ENCODE data around the gene PRR15L.
"Not testable (repeated sequence)": the region's sequence is repeated elsewhere in the genome, so short reads cannot be mapped to it uniquely, and the experiment has no call there.

PRR15L gene

GRCh38 chr17:47994724-47995123 lies 37.0 kb upstream of the PRR15L start:
- TF ChIP-seq CTCF (IDR thresholded peaks at IDR 0.05; ENCODE audit: low read depth, low read length), result no peak
- no peak for DNase-seq (ENCODE audit: extremely low read depth, low read depth)

DNA sequence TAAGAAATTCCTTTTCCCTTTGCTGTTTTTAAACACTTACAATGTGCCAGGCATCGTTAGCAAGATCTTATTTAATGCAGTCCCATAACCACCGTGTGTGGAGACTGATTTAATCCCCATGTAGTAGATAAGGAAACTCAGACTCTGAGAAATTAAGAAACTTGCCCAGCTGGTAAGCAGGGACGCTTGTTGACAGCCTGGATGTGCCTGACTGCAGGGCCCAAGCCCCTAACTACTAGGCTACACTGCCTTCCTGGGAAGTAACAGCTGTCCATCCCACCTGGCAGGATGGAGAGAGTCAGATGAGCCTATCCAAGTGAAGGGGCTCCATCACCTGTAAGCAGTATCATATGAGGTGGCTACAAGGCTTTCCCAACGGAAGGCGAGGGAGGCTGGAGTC lies 36.3 kb upstream of the PRR15L start:
- no peak for TF ChIP-seq CTCF (IDR thresholded peaks at IDR 0.05; ENCODE audit: low read depth, low read length)
- DNase-seq (ENCODE audit: extremely low read depth, low read depth), result no peak

- TF ChIP-seq CTCF (IDR thresholded peaks at IDR 0.05; ENCODE audit: low read depth, low read length), result no peak
- DNase-seq (ENCODE audit: extremely low read depth, low read depth), result no peak
Observed at GRCh38 chr17:47993031-47993564, 35.4 kb upstream of the PRR15L start.

DNA sequence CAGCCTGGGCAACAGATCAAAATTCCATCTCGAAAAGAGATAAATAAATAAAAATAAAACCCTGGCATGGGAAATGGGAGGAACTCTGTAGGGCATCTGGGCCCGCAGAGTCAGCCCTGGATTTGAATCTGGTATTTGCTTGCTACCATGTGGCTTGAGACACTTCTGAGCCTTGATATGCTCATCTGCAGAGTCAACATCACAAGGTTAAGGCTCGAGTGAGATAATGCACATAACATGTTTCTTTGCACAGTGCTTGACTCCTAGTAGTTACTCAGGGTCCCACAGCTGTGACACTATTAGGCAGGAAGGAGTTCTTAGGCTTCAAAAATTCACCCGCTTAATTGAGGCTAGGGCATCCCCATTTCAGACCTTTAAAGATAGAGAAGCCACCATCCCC lies 34.5 kb upstream of the PRR15L start:
- TF ChIP-seq CTCF (IDR thresholded peaks at IDR 0.05; ENCODE audit: low read depth, low read length), result no peak
- DNase-seq (ENCODE audit: extremely low read depth, low read depth), result no peak

- no peak for TF ChIP-seq CTCF (IDR thresholded peaks at IDR 0.05; ENCODE audit: low read depth, low read length)
- DNase-seq (ENCODE audit: extremely low read depth, low read depth), result no peak
Observed at GRCh38 chr17:47990962-47991731, 33.5 kb upstream of the PRR15L start.

DNA sequence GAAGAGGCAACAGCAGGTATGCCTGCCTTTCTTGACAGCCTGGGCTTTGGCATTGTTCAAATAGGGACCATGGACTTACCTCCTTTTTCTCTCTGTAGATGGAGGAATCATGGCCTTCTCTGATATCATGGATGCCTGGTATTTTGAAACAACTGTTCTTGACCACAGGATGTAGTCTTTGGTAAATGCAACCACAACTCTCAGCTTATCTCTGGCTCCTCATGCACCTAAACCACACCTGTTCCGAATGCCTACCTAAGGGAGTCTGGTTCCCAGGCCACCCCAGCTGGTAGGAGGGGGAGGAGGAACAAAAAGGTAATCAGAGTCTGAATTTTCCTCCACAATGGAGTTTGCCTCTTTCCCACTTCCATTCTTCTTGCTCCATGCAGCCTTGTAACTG lies 32.0 kb upstream of the PRR15L start:
- DNase-seq (ENCODE audit: extremely low read depth, low read depth), result no peak
- TF ChIP-seq CTCF (IDR thresholded peaks at IDR 0.05; ENCODE audit: low read depth, low read length), result no peak

- DNase-seq (ENCODE audit: extremely low read depth, low read depth), result no peak
- no peak for TF ChIP-seq CTCF (IDR thresholded peaks at IDR 0.05; ENCODE audit: low read depth, low read length)
Observed at GRCh38 chr17:47989159-47989558, 31.5 kb upstream of the PRR15L start.

GRCh38 chr17:47988445-47988844 lies 30.8 kb upstream of the PRR15L start:
- not testable (repeated sequence) for DNase-seq (ENCODE audit: extremely low read depth, low read depth)
